GM23338 (cell line): ENCODE results near the gene KLHL9. TPM values are rescaled to one million over a fixed set of nuclear protein-coding genes. Genes with fewer than 3 reads are reported as not detected.

Experiments used
- ATAC-seq: fragments of 200-7000 bp; cut with Tn5 transposase; 3 replicates; pipeline ENCODE4 v1.9.1; 2020
- DNase-seq: peaks from one replicate; pipeline ENCODE4 v3.0.0-alpha.2; 2015; ENCODE audit warnings: low spot score
- H2AFZ ChIP-seq: fragments of 200-600 bp; sonication (generic); 2 replicates; pipeline ENCODE4 v1.8.0; 2016; ENCODE audit warnings: antibody characterized with exemption, mild to moderate bottlenecking, moderate library complexity
- H3F3A ChIP-seq: fragments of 200-600 bp; sonication (generic); replicated peaks from 2 replicates; pipeline ENCODE4 v1.8.0; 2017; ENCODE audit warnings: antibody characterized with exemption, mixed run types, low read depth
- H3K27ac ChIP-seq: fragments of 200-600 bp; sonication (generic); 2 replicates; pipeline ENCODE4 v1.6.1; 2016; ENCODE audit warnings: low read depth
- H3K27me3 ChIP-seq: fragments of 200-600 bp; sonication (generic); 2 replicates; pipeline ENCODE4 v1.8.0; 2016; ENCODE audit warnings: mild to moderate bottlenecking, mixed run types, moderate library complexity; ENCODE audit not compliant: insufficient read depth
- H3K36me3 ChIP-seq: fragments of 200-600 bp; sonication (generic); 2 replicates; pipeline ENCODE4 v1.8.0; 2016; ENCODE audit warnings: mild to moderate bottlenecking; ENCODE audit not compliant: insufficient read depth
- H3K4me1 ChIP-seq: fragments of 200-600 bp; sonication (generic); 2 replicates; pipeline ENCODE4 v1.8.0; 2016; ENCODE audit warnings: mild to moderate bottlenecking, moderate library complexity; ENCODE audit not compliant: insufficient read depth
- H3K4me2 ChIP-seq: fragments of 200-600 bp; sonication (generic); 2 replicates; pipeline ENCODE4 v1.7.1; 2017; ENCODE audit warnings: mixed run types
- H3K4me3 ChIP-seq: fragments of 200-600 bp; sonication (generic); 2 replicates; pipeline ENCODE4 v1.6.1; 2016; ENCODE audit warnings: mixed run types
- H3K79me2 ChIP-seq: fragments of 200-600 bp; sonication (generic); replicated peaks from 2 replicates; pipeline ENCODE4 v1.8.0; 2017; ENCODE audit warnings: mild to moderate bottlenecking; ENCODE audit not compliant: insufficient read depth
- H3K9me2 ChIP-seq: fragments of 200-600 bp; sonication (generic); 2 replicates; pipeline ENCODE4 v1.8.0; 2017; ENCODE audit not compliant: insufficient read depth
- H4K20me1 ChIP-seq: fragments of 200-600 bp; sonication (generic); replicated peaks from 2 replicates; pipeline ENCODE4 v1.8.0; 2017; ENCODE audit warnings: mild to moderate bottlenecking; ENCODE audit not compliant: insufficient read depth
- H3K27ac Mint-ChIP-seq: 2 replicates; pipeline ENCODE4 v1.8.0; 2020; ENCODE audit warnings: inconsistent platforms, mild to moderate bottlenecking, moderate library complexity, mixed read lengths
- H3K27me3 Mint-ChIP-seq: 3 replicates; pipeline ENCODE4 v1.8.0; 2022; ENCODE audit warnings: low read depth, mild to moderate bottlenecking, moderate library complexity, mixed read lengths, inconsistent platforms; ENCODE audit not compliant: insufficient read depth, poor library complexity
- H3K36me3 Mint-ChIP-seq: 3 replicates; pipeline ENCODE4 v1.8.0; 2021; ENCODE audit warnings: low read depth, mild to moderate bottlenecking, inconsistent platforms, moderate library complexity, mixed read lengths
- H3K4me1 Mint-ChIP-seq: 3 replicates; pipeline ENCODE4 v1.8.0; 2020; ENCODE audit warnings: mild to moderate bottlenecking, inconsistent platforms, mixed read lengths
- H3K4me3 Mint-ChIP-seq: 3 replicates; pipeline ENCODE4 v1.8.0; 2021; ENCODE audit warnings: moderate library complexity, mild to moderate bottlenecking, inconsistent platforms, mixed read lengths
- H3K9me3 Mint-ChIP-seq: 3 replicates; pipeline ENCODE4 v1.8.0; 2020; ENCODE audit warnings: moderate library complexity, mild to moderate bottlenecking, inconsistent platforms, mixed read lengths
- CREB1 ChIP-seq: fragments of 250-450 bp; sonication (Bioruptor Pico); IDR thresholded peaks from 2 replicates; pipeline ENCODE4 v1.5.0; 2020; ENCODE audit warnings: low read depth, mild to moderate bottlenecking, moderate library complexity
- EZH2 ChIP-seq: fragments of 200-600 bp; sonication (generic); IDR thresholded peaks from one replicate; pipeline ENCODE4 v1.8.0; 2017; ENCODE audit warnings: antibody characterized with exemption, mild to moderate bottlenecking, low read depth; ENCODE audit not compliant: unreplicated experiment
- JUNB ChIP-seq: IDR thresholded peaks from one replicate; pipeline ENCODE4 v1.6.1; 2016; ENCODE audit warnings: antibody characterized with exemption; ENCODE audit not compliant: unreplicated experiment
- NANOG ChIP-seq: IDR thresholded peaks from 2 replicates; pipeline ENCODE4 v1.6.1; 2016; ENCODE audit warnings: antibody characterized with exemption, borderline replicate concordance
- POLR2AphosphoS5 ChIP-seq: IDR thresholded peaks from 2 replicates; pipeline ENCODE4 v1.6.1; 2016; ENCODE audit warnings: antibody characterized with exemption, low read depth
- ZNF331 ChIP-seq: fragments of 250-450 bp; sonication (Bioruptor Pico); IDR thresholded peaks from 2 replicates; pipeline ENCODE4 v1.5.0; 2020; ENCODE audit warnings: low read depth, mild to moderate bottlenecking, moderate library complexity
- polyA plus RNA-seq: library from polyadenylated mRNA; unstranded; fragments of >200 nt; fragmentation: Nextera tagmentation; extraction: Ambion mirVana; gene quantifications from 2 replicates; pipeline ENCODE4 v1.2.1, GENCODE V29; 2016
- total RNA-seq: library from RNA; depleted of rRNA; stranded (reverse); fragments of >200 nt; shearing (Covaris generic); gene quantifications from 2 replicates; pipeline ENCODE4 v1.2.3, GENCODE V29; 2014
- TF ChIP-seq, protein P1 (sequence below): IDR thresholded peaks from 2 replicates; pipeline ENCODE4 v1.6.1; 2016; ENCODE audit warnings: antibody characterized with exemption
- TF ChIP-seq, protein P2 (sequence below): fragments of 250-450 bp; sonication (Bioruptor Pico); IDR thresholded peaks from 2 replicates; pipeline ENCODE4 v1.5.0; 2020; ENCODE audit warnings: mild to moderate bottlenecking, moderate library complexity

KLHL9 gene
- total and polyA plus RNA-seq, 2 experiments from 2014 or later: 9.1 to 24.0 TPM

DNA sequence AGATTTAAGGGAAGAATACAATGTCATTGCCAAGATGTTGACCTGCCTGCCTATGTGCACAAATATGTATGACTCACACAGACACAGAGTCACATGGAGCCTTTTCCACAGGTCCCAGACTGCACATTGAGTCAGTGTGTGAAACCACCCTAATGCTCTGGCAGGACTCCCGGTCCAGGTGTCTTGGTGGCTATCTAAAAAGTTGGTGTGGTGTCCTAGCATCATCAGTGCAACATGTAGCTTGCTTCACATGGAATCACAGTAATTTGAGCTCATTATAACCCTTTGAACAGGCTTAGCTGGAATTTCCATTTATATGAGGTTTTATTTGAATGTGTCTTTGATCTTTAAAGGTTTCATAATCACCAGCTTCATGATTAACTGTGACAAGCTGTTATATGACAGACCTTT, 40.8 kb downstream of the KLHL9 start:
- Histone ChIP-seq H4K20me1 (no peaks in the 10 kb centered on the region), H3K4me3 (no peak overlapping the region), H3F3A (no peaks in the 10 kb centered on the region), H3K4me1 (no peaks in the 10 kb centered on the region), H3K9me2 (no peaks in the 10 kb centered on the region), H3K27me3 (peaks cover 5% of the 10 kb centered on the region; the same call in 1 of the 2 replicates), H3K27ac (no peak overlapping the region), H3K36me3 (no peaks in the 10 kb centered on the region), H2AFZ (no peak overlapping the region), H3K79me2 (no peaks in the 10 kb centered on the region), H3K4me2 (no peak overlapping the region)
- H3K4me3 Mint-ChIP-seq: no peak overlapping the region
- peaks cover 1% of the 10 kb centered on the region for H3K27me3 Mint-ChIP-seq
- H3K4me1 Mint-ChIP-seq: no peaks in the 10 kb centered on the region
- no peaks in the 10 kb centered on the region for H3K36me3 Mint-ChIP-seq
- DNase-seq: no peak
- no peaks in the 10 kb centered on the region for H3K9me3 Mint-ChIP-seq
- TF ChIP-seq JUNB (no peak), POLR2AphosphoS5 (no peak), EZH2 (no peak), NANOG (no peak), CREB1 (CRISPR knock-in tag) (no peak), ZNF331 (no peak)
- TF ChIP-seq, protein P1, sequence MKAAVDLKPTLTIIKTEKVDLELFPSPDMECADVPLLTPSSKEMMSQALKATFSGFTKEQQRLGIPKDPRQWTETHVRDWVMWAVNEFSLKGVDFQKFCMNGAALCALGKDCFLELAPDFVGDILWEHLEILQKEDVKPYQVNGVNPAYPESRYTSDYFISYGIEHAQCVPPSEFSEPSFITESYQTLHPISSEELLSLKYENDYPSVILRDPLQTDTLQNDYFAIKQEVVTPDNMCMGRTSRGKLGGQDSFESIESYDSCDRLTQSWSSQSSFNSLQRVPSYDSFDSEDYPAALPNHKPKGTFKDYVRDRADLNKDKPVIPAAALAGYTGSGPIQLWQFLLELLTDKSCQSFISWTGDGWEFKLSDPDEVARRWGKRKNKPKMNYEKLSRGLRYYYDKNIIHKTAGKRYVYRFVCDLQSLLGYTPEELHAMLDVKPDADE: no peak
- TF ChIP-seq, protein P2, sequence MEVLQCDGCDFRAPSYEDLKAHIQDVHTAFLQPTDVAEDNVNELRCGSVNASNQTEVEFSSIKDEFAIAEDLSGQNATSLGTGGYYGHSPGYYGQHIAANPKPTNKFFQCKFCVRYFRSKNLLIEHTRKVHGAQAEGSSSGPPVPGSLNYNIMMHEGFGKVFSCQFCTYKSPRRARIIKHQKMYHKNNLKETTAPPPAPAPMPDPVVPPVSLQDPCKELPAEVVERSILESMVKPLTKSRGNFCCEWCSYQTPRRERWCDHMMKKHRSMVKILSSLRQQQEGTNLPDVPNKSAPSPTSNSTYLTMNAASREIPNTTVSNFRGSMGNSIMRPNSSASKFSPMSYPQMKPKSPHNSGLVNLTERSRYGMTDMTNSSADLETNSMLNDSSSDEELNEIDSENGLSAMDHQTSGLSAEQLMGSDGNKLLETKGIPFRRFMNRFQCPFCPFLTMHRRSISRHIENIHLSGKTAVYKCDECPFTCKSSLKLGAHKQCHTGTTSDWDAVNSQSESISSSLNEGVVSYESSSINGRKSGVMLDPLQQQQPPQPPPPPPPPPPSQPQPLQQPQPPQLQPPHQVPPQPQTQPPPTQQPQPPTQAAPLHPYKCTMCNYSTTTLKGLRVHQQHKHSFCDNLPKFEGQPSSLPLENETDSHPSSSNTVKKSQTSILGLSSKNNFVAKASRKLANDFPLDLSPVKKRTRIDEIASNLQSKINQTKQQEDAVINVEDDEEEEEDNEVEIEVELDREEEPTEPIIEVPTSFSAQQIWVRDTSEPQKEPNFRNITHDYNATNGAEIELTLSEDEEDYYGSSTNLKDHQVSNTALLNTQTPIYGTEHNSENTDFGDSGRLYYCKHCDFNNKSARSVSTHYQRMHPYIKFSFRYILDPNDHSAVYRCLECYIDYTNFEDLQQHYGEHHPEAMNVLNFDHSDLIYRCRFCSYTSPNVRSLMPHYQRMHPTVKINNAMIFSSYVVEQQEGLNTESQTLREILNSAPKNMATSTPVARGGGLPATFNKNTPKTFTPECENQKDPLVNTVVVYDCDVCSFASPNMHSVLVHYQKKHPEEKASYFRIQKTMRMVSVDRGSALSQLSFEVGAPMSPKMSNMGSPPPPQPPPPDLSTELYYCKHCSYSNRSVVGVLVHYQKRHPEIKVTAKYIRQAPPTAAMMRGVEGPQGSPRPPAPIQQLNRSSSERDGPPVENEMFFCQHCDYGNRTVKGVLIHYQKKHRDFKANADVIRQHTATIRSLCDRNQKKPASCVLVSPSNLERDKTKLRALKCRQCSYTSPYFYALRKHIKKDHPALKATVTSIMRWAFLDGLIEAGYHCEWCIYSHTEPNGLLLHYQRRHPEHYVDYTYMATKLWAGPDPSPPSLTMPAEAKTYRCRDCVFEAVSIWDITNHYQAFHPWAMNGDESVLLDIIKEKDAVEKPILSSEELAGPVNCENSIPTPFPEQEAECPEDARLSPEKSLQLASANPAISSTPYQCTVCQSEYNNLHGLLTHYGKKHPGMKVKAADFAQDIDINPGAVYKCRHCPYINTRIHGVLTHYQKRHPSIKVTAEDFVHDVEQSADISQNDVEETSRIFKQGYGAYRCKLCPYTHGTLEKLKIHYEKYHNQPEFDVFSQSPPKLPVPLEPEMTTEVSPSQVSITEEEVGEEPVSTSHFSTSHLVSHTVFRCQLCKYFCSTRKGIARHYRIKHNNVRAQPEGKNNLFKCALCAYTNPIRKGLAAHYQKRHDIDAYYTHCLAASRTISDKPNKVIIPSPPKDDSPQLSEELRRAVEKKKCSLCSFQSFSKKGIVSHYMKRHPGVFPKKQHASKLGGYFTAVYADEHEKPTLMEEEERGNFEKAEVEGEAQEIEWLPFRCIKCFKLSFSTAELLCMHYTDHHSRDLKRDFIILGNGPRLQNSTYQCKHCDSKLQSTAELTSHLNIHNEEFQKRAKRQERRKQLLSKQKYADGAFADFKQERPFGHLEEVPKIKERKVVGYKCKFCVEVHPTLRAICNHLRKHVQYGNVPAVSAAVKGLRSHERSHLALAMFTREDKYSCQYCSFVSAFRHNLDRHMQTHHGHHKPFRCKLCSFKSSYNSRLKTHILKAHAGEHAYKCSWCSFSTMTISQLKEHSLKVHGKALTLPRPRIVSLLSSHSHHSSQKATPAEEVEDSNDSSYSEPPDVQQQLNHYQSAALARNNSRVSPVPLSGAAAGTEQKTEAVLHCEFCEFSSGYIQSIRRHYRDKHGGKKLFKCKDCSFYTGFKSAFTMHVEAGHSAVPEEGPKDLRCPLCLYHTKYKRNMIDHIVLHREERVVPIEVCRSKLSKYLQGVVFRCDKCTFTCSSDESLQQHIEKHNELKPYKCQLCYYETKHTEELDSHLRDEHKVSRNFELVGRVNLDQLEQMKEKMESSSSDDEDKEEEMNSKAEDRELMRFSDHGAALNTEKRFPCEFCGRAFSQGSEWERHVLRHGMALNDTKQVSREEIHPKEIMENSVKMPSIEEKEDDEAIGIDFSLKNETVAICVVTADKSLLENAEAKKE: no peak
- no peak for ATAC-seq
- no peak overlapping the region for H3K27ac Mint-ChIP-seq
